Aorta (tissue), 5 donors: ENCODE results near the gene TBX15. TPM values are rescaled to one million over a fixed set of nuclear protein-coding genes. Genes with fewer than 3 reads are reported as not detected.
A peak's percentile ranks its signal among the peaks of the same experiment; 100 is the strongest.

Source experiments
- ATAC-seq: fragments of 200-7000 bp; cut with Tn5 transposase; one replicate; pipeline ENCODE4 v1.9.1; 2022; ENCODE audit warnings: moderate library complexity; ENCODE audit not compliant: low FRiP score
- DNase-seq, 2 donors: peaks; one replicate each; pipeline ENCODE4 v3.0.0-alpha.2; 2020
- H3K27ac ChIP-seq, 2 donors: one replicate each; pipeline ENCODE4 v1.5.1; 2013; ENCODE audit warnings: low read length in 2 of 2, mild to moderate bottlenecking in 2 of 2, moderate library complexity in 2 of 2, control low read depth in 1 of 2, inconsistent platforms in 1 of 2, low read depth in 1 of 2
- H3K27me3 ChIP-seq, 2 donors: one replicate each; pipeline ENCODE4 v1.6.1; 2013; ENCODE audit warnings: control low read depth in 1 of 2, low read length in 1 of 2, mild to moderate bottlenecking in 1 of 2, moderate library complexity in 1 of 2; ENCODE audit not compliant: insufficient read depth in 2 of 2, control insufficient read depth in 1 of 2
- H3K36me3 ChIP-seq, 2 donors: one replicate each; pipeline ENCODE4 v1.6.1; 2013; ENCODE audit warnings: control low read depth in 1 of 2, low read length in 1 of 2, mild to moderate bottlenecking in 1 of 2; ENCODE audit not compliant: insufficient read depth in 2 of 2, control insufficient read depth in 1 of 2
- H3K4me1 ChIP-seq, 2 donors: one replicate each; pipeline ENCODE4 v1.6.1; 2013; ENCODE audit warnings: low read length in 2 of 2, control low read depth in 1 of 2, mild to moderate bottlenecking in 1 of 2, moderate library complexity in 1 of 2; ENCODE audit not compliant: insufficient read depth in 2 of 2, control insufficient read depth in 1 of 2
- H3K4me3 ChIP-seq, 2 donors: one replicate each; pipeline ENCODE4 v1.5.1; 2013; ENCODE audit warnings: low read length in 2 of 2, control low read depth in 1 of 2, mild to moderate bottlenecking in 1 of 2
- H3K9me3 ChIP-seq: one replicate; pipeline ENCODE4 v1.6.1; 2013; ENCODE audit warnings: mild to moderate bottlenecking, low read length; ENCODE audit not compliant: control insufficient read depth
- WGBS, 2 donors: extraction: QIAGEN DNeasy Blood & Tissue Kit; methylation state at CpG; one replicate each; pipeline ENCODE4 v1.1.7; 2013; 5-methylcytosine and 5-hydroxymethylcytosine counted together
- intact Hi-C, 2 donors: fragments of 100-400 bp; cut with DNase I; formaldehyde crosslinking; loops; one replicate each; pipeline versions ENCODE4 v1.14.2 to v1.15.0; 2022
- polyA plus RNA-seq, 2 donors: library from polyadenylated mRNA; stranded (reverse); fragments of 200-250 nt; gene quantifications; one replicate each; pipeline ENCODE4 v1.2.3, GENCODE V29; 2013
- total RNA-seq, 2 donors: library from RNA; stranded (reverse); fragmentation: NEBNext Ultra II Directional; extraction: Animal tissue kit (Norgen Biotek cat#: 25700); gene quantifications; one replicate each; pipeline ENCODE4 v1.2.1, GENCODE V29; 2021
- donor health status: healthy with polysubstance abuse.
- donor health status: Bipolar disorder and iron deficiency.
- donor health status: DM: no; HTN: no; CAD: no.
- donor health status: DM: no; HTN: no; CAD: no.
- donor health status: DM: yes; HTN: yes; CAD: no.

TBX15 gene
- total and polyA plus RNA-seq, 4 donors: 1.6 to 3.1 (median 2.3) TPM

- WGBS, 2 donors: 39 to 55% methylated on average over 5 of the region's 5 CpGs
- Histone ChIP-seq H3K9me3 (no peaks in the 10 kb centered on the region), H3K27ac (no peak overlapping the region), H3K4me3 (no peak overlapping the region), H3K36me3 (no peaks in the 10 kb centered on the region), H3K4me1 (no peaks in the 10 kb centered on the region), H3K27me3 (peaks cover 0 to 2% of the 10 kb centered on the region in 2 donors)
- no peak for DNase-seq
- no peak for ATAC-seq
- intact Hi-C loops: no loop called here
These were observed 16.0 kb upstream of the TBX15 start for GRCh38 chr1:119004129-119004527.

- no peaks in the 10 kb centered on the region for H3K36me3 ChIP-seq
- no peak for ATAC-seq
- 60 to 73% methylated on average over 14 of the region's 14 CpGs for WGBS, 2 donors
- no peaks in the 10 kb centered on the region for H3K9me3 ChIP-seq
- no peak for DNase-seq
- no peaks in the 10 kb centered on the region for H3K4me1 ChIP-seq
- H3K4me3 ChIP-seq: no peak overlapping the region
- H3K27me3 ChIP-seq: peaks cover 0 to 2% of the 10 kb centered on the region in 2 donors
- H3K27ac ChIP-seq: no peak overlapping the region
- intact Hi-C loops: no loop called here
These were observed 15.4 kb upstream of the TBX15 start for GRCh38 chr1:119003413-119004128.

GRCh38 chr1:119002028-119002686 lies 14.0 kb upstream of the TBX15 start:
- H3K4me1 ChIP-seq: no peaks in the 10 kb centered on the region
- peak; percentile 28 for ATAC-seq
- no peak overlapping the region for H3K27ac ChIP-seq
- WGBS, 2 donors: 19 to 25% methylated on average over 16 of the region's 16 CpGs
- H3K9me3 ChIP-seq: no peaks in the 10 kb centered on the region
- no peak for DNase-seq
- H3K4me3 ChIP-seq: no peak overlapping the region
- peaks cover 0 to 2% of the 10 kb centered on the region in 2 donors for H3K27me3 ChIP-seq
- no peaks in the 10 kb centered on the region for H3K36me3 ChIP-seq
- intact Hi-C loops: no loop called here

GRCh38 chr1:119001181-119002027 lies 13.3 kb upstream of the TBX15 start:
- H3K27me3 ChIP-seq: peaks cover 0 to 2% of the 10 kb centered on the region in 2 donors
- no peak overlapping the region for H3K4me3 ChIP-seq
- no peaks in the 10 kb centered on the region for H3K4me1 ChIP-seq
- no peak overlapping the region for H3K27ac ChIP-seq
- DNase-seq (no peak), ATAC-seq (no peak)
- no peaks in the 10 kb centered on the region for H3K9me3 ChIP-seq
- H3K36me3 ChIP-seq: no peaks in the 10 kb centered on the region
- 3 to 4% methylated on average over 48 to 49 of the region's 49 CpGs for WGBS, 2 donors
- intact Hi-C loops: no loop called here

- ATAC-seq (peak; percentile 27), DNase-seq (no peak)
- Histone ChIP-seq H3K4me3 (no peak overlapping the region), H3K9me3 (no peaks in the 10 kb centered on the region), H3K36me3 (no peaks in the 10 kb centered on the region), H3K27me3 (peaks cover 0 to 2% of the 10 kb centered on the region in 2 donors), H3K27ac (no peak overlapping the region), H3K4me1 (no peaks in the 10 kb centered on the region)
- WGBS, 2 donors: 3 to 4% methylated on average over 44 of the region's 44 CpGs
- intact Hi-C loops: no loop called here
These were observed 12.4 kb upstream of the TBX15 start for GRCh38 chr1:119000371-119001180.

- intact Hi-C loops: no loop called here
- Histone ChIP-seq H3K4me3 (no peak overlapping the region), H3K36me3 (no peaks in the 10 kb centered on the region), H3K9me3 (no peaks in the 10 kb centered on the region), H3K4me1 (no peaks in the 10 kb centered on the region), H3K27me3 (no peaks in the 10 kb centered on the region), H3K27ac (no peak overlapping the region)
- 18 to 20% methylated on average over 27 of the region's 27 CpGs for WGBS, 2 donors
- ATAC-seq (no peak), DNase-seq (no peak)
These were observed 11.4 kb upstream of the TBX15 start for GRCh38 chr1:118999348-119000071.

GRCh38 chr1:118998171-118998570 lies 10.0 kb upstream of the TBX15 start:
- Histone ChIP-seq H3K27me3 (no peaks in the 10 kb centered on the region), H3K4me3 (no peak overlapping the region), H3K27ac (no peak overlapping the region), H3K36me3 (no peaks in the 10 kb centered on the region), H3K9me3 (no peaks in the 10 kb centered on the region), H3K4me1 (no peaks in the 10 kb centered on the region)
- ATAC-seq: no peak
- WGBS, 2 donors: 62 to 63% methylated on average over 2 of the region's 2 CpGs
- no peak for DNase-seq
- intact Hi-C loops: no loop called here

GRCh38 chr1:118997225-118997624 lies 9.1 kb upstream of the TBX15 start:
- Histone ChIP-seq H3K9me3 (no peaks in the 10 kb centered on the region), H3K27me3 (no peaks in the 10 kb centered on the region)
- 21 to 43% methylated on average over 7 of the region's 7 CpGs for WGBS, 2 donors

More at GRCh38 chr1:118997225-118997624, 9.1 kb upstream of the TBX15 start:
- ATAC-seq (no peak), DNase-seq (no peak)
- intact Hi-C loops: no loop called here
- no peak overlapping the region for H3K4me3 ChIP-seq
- no peaks in the 10 kb centered on the region for H3K36me3 ChIP-seq
- H3K27ac ChIP-seq: no peak overlapping the region
- H3K4me1 ChIP-seq: no peaks in the 10 kb centered on the region
